Ishikawa (cell line): ENCODE measurements around the gene KHSRP.

Experiments
- EP300 ChIP-seq: IDR thresholded peaks from 2 replicates; pipeline ENCODE4 v1.6.1; 2012; ENCODE audit warnings: borderline replicate concordance
- MAX ChIP-seq: IDR thresholded peaks from 2 replicates; pipeline ENCODE4 v1.6.1; 2012
- YY1 ChIP-seq: IDR thresholded peaks from 2 replicates; pipeline ENCODE4 v1.6.1; 2012; ENCODE audit warnings: low read depth

DNA sequence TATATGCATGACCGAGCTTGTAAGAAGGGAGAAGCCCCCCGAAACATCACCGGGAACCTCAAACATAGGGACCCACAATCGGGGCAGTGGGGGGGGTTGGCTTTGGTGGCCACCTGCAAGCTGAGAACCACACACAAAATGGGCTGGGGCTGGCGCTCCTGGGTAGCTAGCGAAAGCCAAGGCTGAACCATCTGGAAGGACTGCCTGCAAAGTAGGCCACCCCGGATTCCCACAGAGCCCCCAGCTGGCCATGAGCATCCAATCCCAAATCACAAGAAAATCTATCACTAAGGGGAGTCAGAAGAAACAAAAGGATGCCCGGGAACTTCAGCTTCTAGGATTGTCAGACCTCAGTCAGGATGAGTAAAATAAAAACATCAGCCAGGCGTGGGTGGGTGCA lies 46.1 kb downstream of the KHSRP start:
- no peak for TF ChIP-seq EP300
- TF ChIP-seq MAX = no peak
- TF ChIP-seq YY1 = no peak
